ENCODE results near the gene MSX1.

MSX1 gene

DNA sequence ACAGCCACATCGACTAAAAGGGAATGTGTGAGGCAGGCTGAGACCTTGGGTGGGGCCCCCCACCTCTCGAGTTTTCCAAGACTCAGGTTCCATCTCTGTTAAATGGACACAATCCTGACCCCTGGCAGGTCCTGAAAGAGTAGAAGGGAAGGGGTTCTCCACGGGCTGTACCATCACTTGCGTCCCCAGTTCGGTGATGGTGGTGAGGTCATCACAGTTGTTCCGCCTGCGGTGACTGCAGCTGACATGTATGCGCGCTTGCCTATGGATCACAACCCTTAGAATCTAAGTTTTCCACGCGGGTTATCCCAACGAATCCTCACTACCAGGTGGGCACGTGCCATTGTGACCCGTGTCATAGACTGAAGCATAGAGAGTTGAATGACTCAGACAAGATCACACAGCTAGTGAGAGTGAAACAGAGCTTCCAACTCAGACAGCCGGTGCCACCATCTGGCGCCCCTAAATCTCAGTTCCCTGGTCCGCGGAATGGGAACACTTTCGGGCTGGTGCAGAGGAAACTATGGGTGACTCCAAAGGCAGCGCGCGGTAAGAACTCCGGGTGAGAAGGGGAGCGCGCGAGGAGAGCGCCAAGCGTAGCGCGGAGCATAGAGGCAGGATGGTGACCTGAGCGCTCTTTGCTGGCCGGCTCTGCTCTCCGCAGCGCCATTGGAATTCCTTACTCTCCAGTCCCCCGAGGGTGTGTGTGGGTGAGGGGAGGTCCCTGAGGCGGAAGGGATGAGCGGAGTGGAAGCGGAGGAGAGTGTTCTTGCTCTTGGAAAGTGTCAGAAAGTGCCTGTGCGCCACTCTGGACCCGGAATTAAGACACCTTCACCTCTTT, 10.5 kb downstream of the MSX1 start:
- no peak for DNase-seq (ENCODE audit: low read depth)

GRCh38 chr4:4870576-4871241, 11.2 kb downstream of the MSX1 start:
- no peak for DNase-seq (ENCODE audit: low read depth)

- no peak for DNase-seq (ENCODE audit: low read depth)
These were observed 11.7 kb downstream of the MSX1 start for GRCh38 chr4:4871242-4871572.

DNA sequence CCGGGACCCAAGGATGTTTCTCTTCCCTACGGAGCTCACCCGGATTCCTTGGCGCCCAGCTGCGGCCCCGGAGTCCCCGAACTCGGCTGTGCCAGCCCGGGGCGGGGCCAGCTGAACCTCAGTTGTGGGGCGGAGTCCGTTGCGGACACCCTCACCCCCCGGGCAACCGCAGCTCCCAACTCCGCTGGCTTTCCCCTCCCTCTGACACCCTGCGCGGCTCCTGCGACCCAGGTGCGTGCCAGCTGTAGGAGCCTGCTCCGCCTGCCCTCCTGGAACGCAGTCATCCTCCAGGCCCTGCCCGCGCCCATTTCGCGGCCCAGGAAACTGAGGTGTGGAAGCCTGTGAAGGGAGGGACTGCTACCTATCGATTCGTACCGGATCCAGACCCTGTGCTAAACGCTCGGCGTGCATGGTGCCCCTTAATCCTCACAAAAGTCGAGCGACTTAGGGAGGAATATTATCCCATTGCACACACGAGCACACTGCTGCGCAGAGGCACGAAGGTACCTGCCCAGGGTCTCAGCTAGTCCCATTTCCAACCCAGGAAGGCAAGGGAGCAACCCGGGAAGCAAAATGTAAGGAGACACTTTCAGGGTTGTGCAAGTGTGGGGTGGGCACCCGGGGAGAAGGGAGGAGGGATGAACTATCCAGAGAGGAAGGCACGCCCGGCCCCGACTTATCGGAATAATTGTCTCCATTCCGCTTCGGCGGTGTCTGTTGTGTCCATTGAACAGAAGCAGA, 12.3 kb downstream of the MSX1 start:
- DNase-seq (ENCODE audit: low read depth), result no peak

GRCh38 chr4:4872314-4872903, 12.9 kb downstream of the MSX1 start:
- DNase-seq (ENCODE audit: low read depth), result no peak

GRCh38 chr4:4873203-4873602, 13.7 kb downstream of the MSX1 start:
- DNase-seq (ENCODE audit: low read depth), result no peak

GRCh38 chr4:4874254-4874653, 14.8 kb downstream of the MSX1 start:
- DNase-seq (ENCODE audit: low read depth), result no peak

DNA sequence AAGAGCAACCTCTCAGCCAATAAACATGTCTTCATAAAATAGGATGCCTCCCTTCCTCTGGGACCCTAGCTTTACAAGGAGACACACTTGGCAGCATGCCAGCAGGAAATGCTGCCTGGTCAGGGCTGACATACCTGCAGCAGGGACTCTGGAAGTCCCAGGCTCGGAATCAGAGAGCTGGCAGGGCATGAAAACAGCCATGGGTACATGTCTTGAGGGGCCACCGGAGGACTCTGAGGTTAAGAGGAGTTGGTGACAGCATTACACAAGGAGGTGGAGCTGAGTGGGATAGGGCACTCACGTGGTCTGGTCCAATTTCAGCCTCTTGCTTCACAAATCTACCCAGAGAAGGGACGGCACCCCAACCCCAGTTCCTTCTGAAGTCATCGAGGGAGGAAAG, 15.7 kb downstream of the MSX1 start:
- DNase-seq (ENCODE audit: low read depth), result no peak

- no peak for DNase-seq (ENCODE audit: low read depth)
These were observed 16.1 kb downstream of the MSX1 start for GRCh38 chr4:4875611-4876010.

GRCh38 chr4:4876945-4877661, 17.6 kb downstream of the MSX1 start:
- DNase-seq (ENCODE audit: low read depth), result no peak

DNA sequence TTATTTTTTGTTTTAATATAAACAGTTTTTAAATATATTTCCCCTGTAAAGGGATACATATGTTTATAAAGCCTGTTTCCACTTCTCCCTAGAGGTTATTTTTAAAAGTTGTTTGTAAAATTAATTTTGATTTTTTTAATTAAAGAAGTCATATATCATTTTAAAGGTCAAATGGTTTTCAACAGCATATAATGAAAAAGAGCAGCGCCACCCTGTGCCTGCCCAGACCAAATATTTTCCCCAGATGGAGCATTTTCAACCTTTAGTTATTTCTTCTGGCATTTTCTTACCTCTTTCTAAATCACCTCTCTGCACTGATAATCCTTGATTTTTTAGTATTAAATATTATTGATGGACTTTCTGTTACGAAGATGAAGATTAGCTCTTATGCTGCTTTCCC, 21.0 kb downstream of the MSX1 start:
- no peak for DNase-seq (ENCODE audit: low read depth)

GRCh38 chr4:4881432-4881831, 22.0 kb downstream of the MSX1 start:
- DNase-seq (ENCODE audit: low read depth), result no peak

GRCh38 chr4:4884611-4885010, 25.1 kb downstream of the MSX1 start:
- DNase-seq (ENCODE audit: low read depth), result no peak

- no peak for DNase-seq (ENCODE audit: low read depth)
These were observed 28.0 kb downstream of the MSX1 start for GRCh38 chr4:4887426-4887825.

DNA sequence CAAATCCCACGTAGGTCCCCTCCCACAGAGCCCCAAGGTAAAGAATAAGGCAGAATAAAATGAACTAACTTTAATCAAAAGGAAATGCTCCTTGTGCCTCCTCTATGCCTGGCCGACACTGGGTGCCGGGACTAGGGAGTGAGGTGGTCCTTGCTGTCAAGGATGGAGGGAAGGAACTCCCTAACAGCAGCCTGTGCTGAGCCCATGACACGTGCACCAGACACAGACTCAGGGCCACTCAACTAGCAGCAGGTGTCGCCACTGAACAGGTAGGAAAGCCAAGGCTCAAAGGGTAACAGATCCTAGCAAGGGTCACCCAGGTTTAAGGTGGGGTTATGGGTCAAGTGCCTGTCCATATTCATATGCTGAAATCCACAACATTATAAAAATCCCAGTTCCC, 29.2 kb downstream of the MSX1 start:
- no peak for DNase-seq (ENCODE audit: low read depth)

DNA sequence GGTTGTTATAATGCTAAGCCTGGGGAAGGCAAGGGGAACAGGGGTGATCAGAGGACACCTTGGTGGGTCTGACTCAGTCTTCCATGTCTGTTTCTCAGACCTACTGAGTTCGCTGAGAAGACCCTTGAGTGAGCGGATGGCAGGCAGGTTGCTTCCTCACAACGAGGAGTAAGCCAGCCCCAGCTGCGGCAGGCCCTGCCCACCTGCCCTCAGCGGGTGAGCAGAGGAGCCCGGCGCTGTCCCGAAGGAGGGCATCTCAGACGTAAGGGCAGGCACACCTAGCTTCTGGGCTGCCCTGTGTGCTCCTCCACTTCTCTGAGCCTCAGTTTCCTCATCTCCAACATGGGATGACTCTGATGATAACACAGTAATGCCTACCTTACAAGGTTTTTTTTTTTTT, 30.3 kb downstream of the MSX1 start:
- no peak for DNase-seq (ENCODE audit: low read depth)

GRCh38 chr4:4890574-4891255, 31.2 kb downstream of the MSX1 start:
- DNase-seq (ENCODE audit: low read depth), result no peak

DNA sequence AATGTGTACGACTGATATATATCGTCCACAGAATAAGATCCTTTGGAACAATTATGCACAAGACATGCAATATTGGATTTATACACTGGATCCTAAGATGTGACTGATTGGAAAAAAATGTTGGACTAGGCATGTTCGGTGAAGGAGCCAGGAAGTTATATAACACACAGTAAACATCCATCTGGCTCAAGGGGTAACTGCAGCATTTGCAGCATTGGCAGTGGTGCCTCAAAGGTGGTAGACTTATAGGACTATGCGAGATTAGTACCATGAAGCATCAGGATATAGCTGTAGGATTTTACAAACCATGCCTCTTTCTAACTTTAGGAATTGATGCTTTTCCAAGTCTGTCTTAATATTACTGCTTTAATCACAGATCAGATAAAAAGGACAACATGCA, 34.3 kb downstream of the MSX1 start:
- DNase-seq (ENCODE audit: low read depth), result no peak

DNA sequence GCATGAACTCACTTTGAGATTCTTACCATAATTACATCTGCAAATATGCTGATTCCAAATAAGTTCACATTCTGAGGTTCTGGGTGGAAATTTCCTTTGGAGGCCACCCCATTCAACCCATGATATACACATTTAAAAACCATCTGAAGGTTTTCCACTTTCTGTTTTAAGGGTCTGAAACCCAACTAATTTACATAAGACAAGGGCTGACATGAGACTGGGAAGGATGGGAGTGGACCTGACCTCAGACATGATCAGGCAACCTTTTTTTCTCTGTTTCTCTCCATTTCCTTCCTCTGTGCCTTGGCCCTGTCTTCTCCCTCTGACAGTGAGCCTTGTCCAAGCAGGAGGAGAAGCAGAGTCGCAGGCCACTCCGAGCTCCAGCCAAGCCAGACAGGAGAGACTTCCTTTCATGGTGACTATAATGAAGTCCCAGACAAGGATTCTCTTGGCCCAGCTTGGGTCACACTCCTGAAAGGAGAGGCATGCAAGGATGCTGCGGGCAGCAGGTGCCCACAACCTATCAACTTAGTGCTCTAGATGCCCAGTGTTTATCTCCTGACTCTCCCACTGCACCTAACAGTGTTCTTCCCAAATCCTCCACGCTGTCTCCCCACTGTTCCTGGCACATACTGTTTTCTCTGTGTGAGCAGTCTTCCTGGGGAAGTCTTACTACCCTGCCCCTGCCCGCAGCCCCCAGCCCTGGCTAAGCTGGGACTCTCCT, 39.9 kb downstream of the MSX1 start:
- DNase-seq (ENCODE audit: low read depth), result no peak

GRCh38 chr4:4901877-4902276, 42.4 kb downstream of the MSX1 start:
- no peak for DNase-seq (ENCODE audit: low read depth)

- DNase-seq (ENCODE audit: low read depth), result no peak
These were observed 52.7 kb downstream of the MSX1 start for GRCh38 chr4:4912155-4912554.

All from non-pigmented ciliary epithelial cell (primary cell).